B cell (primary cell): ENCODE results near the gene KCNS3. TPM values are rescaled to one million over a fixed set of nuclear protein-coding genes. Genes with fewer than 3 reads are reported as not detected.

Experiments used
- ATAC-seq: fragments of 200-7000 bp; cut with Tn5 transposase; one replicate; pipeline ENCODE4 v1.10.0; 2021; ENCODE audit warnings: low read depth, mild to moderate bottlenecking, moderate number of reproducible peaks, moderate library complexity
- CTCF ChIA-PET: fragments of 350-600 bp; sonication (Branson Sonifier 250); formaldehyde crosslinking; loops from one replicate; lab custom pipeline; 2021; ENCODE audit warnings: antibody characterized with exemption, inconsistent platforms; lab: Charles Lee
- POLR2A ChIA-PET: fragments of 350-600 bp; sonication (Branson Sonifier 250); formaldehyde crosslinking; loops from one replicate; lab custom pipeline; 2021; ENCODE audit warnings: antibody characterized with exemption; lab: Charles Lee
- DNase-seq: peaks from one replicate; pipeline ENCODE4 v3.0.0; 2013
- H2AFZ ChIP-seq: 2 replicates; pipeline ENCODE4 v1.6.1; 2012; ENCODE audit warnings: mild to moderate bottlenecking, low read depth, low read length; ENCODE audit not compliant: insufficient read depth, poor library complexity, severe bottlenecking
- H3K27ac ChIP-seq, 2 donors: 1 replicate in 1 of 2; 2 replicates in 1 of 2; pipeline ENCODE4 v1.5.1; 2012 to 2013; ENCODE audit warnings: low read length in 2 of 2, mild to moderate bottlenecking in 2 of 2, moderate library complexity in 1 of 2
- H3K27me3 ChIP-seq, 4 experiments: fragments of 200-600 bp in 1 of 4; sonication (generic) in 1 of 4; replicated peaks in 1 of 4; 1 replicate in 2 of 4; 2 replicates in 2 of 4; pipeline versions ENCODE4 v1.6.1 to v1.7.0; 2013 to 2016; ENCODE audit warnings: low read length in 3 of 4, mild to moderate bottlenecking in 2 of 4, mixed read lengths in 1 of 4, moderate library complexity in 1 of 4; ENCODE audit not compliant: insufficient read depth in 4 of 4, control insufficient read depth in 3 of 4; ENCODE audit errors: control extremely low read depth in 1 of 4
- H3K36me3 ChIP-seq, 2 experiments: replicated peaks in 1 of 2; 1 replicate in 1 of 2; 2 replicates in 1 of 2; pipeline versions ENCODE4 v1.6.1 to v1.7.1; 2013; ENCODE audit warnings: low read length in 1 of 2; ENCODE audit not compliant: insufficient read depth in 2 of 2, control insufficient read depth in 1 of 2; ENCODE audit errors: control extremely low read depth in 1 of 2, extremely low read depth in 1 of 2
- H3K4me1 ChIP-seq, 2 donors: fragments of 200-600 bp in 1 of 2; sonication (generic) in 1 of 2; 1 replicate in 1 of 2; 2 replicates in 1 of 2; pipeline versions ENCODE4 v1.5.1 to v1.6.1; 2013 to 2017; ENCODE audit warnings: low read length in 2 of 2; ENCODE audit not compliant: control insufficient read depth in 2 of 2, insufficient read depth in 2 of 2
- H3K4me2 ChIP-seq: replicated peaks from 2 replicates; pipeline ENCODE3; 2012; ENCODE audit warnings: mild to moderate bottlenecking, low read depth, low read length; ENCODE audit not compliant: poor library complexity, severe bottlenecking
- H3K4me3 ChIP-seq, 5 experiments: fragments of 200-600 bp in 1 of 5; sonication (generic) in 1 of 5; 1 replicate in 3 of 5; 2 replicates in 2 of 5; pipeline versions ENCODE4 v1.5.1 to v1.7.0; 2011 to 2016; ENCODE audit warnings: low read length in 4 of 5, mild to moderate bottlenecking in 4 of 5, low read depth in 2 of 5, control low read depth in 1 of 5, moderate library complexity in 1 of 5; ENCODE audit not compliant: insufficient read depth in 1 of 5; ENCODE audit errors: control extremely low read depth in 1 of 5, extremely low read depth in 1 of 5
- H3K79me2 ChIP-seq: fragments of 200-600 bp; sonication (generic); one replicate; pipeline ENCODE4 v1.6.0; 2016; ENCODE audit warnings: low read length; ENCODE audit not compliant: control insufficient read depth, insufficient read depth
- H3K9ac ChIP-seq: fragments of 200-600 bp; sonication (generic); 2 replicates; pipeline ENCODE4 v1.6.1; 2017; ENCODE audit warnings: mild to moderate bottlenecking, low read length, moderate library complexity
- H3K9me3 ChIP-seq, 3 donors: one replicate each; pipeline versions ENCODE4 v1.6.1 to v1.7.1; 2013; ENCODE audit warnings: low read length in 2 of 3; ENCODE audit not compliant: control insufficient read depth in 2 of 3, insufficient read depth in 1 of 3; ENCODE audit errors: control extremely low read depth in 1 of 3
- H4K20me1 ChIP-seq: 2 replicates; pipeline ENCODE4 v1.6.0; 2012; ENCODE audit warnings: mild to moderate bottlenecking, low read length; ENCODE audit not compliant: insufficient read depth, control insufficient read depth, poor library complexity, severe bottlenecking
- H3K27ac Mint-ChIP-seq: one replicate; pipeline ENCODE4 v1.8.0; 2021; ENCODE audit warnings: mixed read lengths
- H3K27me3 Mint-ChIP-seq: one replicate; pipeline ENCODE4 v1.8.0; 2021; ENCODE audit warnings: mixed read lengths
- H3K4me1 Mint-ChIP-seq: one replicate; pipeline ENCODE4 v1.8.0; 2021; ENCODE audit warnings: mixed read lengths
- H3K4me3 Mint-ChIP-seq: one replicate; pipeline ENCODE4 v1.8.0; 2021; ENCODE audit warnings: mixed read lengths
- H3K9me3 Mint-ChIP-seq: one replicate; pipeline ENCODE4 v1.8.0; 2022; ENCODE audit warnings: mixed read lengths; ENCODE audit not compliant: insufficient read depth
- CTCF ChIP-seq: fragments of 200-600 bp; IDR thresholded peaks from one replicate; pipeline ENCODE4 v1.8.0; 2022; ENCODE audit warnings: antibody characterized with exemption, mild to moderate bottlenecking
- EZH2 ChIP-seq: IDR thresholded peaks from 2 replicates; pipeline ENCODE4 v1.6.1; 2012; ENCODE audit warnings: borderline replicate concordance, low read depth, mild to moderate bottlenecking, moderate library complexity, low read length; ENCODE audit not compliant: insufficient read depth, poor library complexity, severe bottlenecking
- WGBS: methylation state at CpG from one replicate; pipeline ENCODE4 v1.1.5; 2013; ENCODE audit warnings: missing lambda C conversion rate; ENCODE audit not compliant: insufficient coverage; 5-methylcytosine and 5-hydroxymethylcytosine counted together
- intact Hi-C: fragments of 100-400 bp; cut with micrococcal nuclease; formaldehyde crosslinking; loops from one replicate; pipeline ENCODE4 v1.10.0; 2022
- polyA plus RNA-seq: library from polyadenylated mRNA; depleted of rRNA; stranded (reverse); fragments of >200 nt; gene quantifications from 2 replicates; pipeline ENCODE4 v1.2.3, GENCODE V29; 2012
- total RNA-seq, 2 donors: library from RNA; stranded (reverse); fragments of 120-200 nt in 1 of 2; gene quantifications; 1 replicate in 1 of 2; 2 replicates in 1 of 2; pipeline versions ENCODE4 v1.2.3 to v1.2.4, GENCODE V29; 2013 to 2022

The KCNS3 gene
- total and polyA plus RNA-seq, 2 donors (not counting 1 experiment from before 2014, with no cell fraction given), result 0.10 to 0.76 TPM

- POLR2A ChIA-PET, result no interaction called here
These were observed 35.0 kb upstream of the KCNS3 start for GRCh38 chr2:17843457-17843856.

GRCh38 chr2:17845806-17846205, 32.7 kb upstream of the KCNS3 start:
- POLR2A ChIA-PET, result no interaction called here
- H3K27me3 ChIP-seq, result no peaks in the 10 kb centered on the region

More at GRCh38 chr2:17843457-17843856, 35.0 kb upstream of the KCNS3 start:
- H3K4me1 ChIP-seq, result no peaks in the 10 kb centered on the region
- TF ChIP-seq CTCF (no peak), EZH2 (no peak)
- no peak overlapping the region for H3K4me2 ChIP-seq
- intact Hi-C loops, result no loop called here
- no peaks in the 10 kb centered on the region for H3K27me3 ChIP-seq
- no peaks in the 10 kb centered on the region for H4K20me1 ChIP-seq
- no peaks in the 10 kb centered on the region for H3K79me2 ChIP-seq
- Mint-ChIP-seq H3K27ac (no peak overlapping the region), H3K9me3 (no peaks in the 10 kb centered on the region), H3K27me3 (no peaks in the 10 kb centered on the region), H3K4me1 (no peaks in the 10 kb centered on the region), H3K4me3 (no peak overlapping the region)
- no peaks in the 10 kb centered on the region for H3K36me3 ChIP-seq
- no peak overlapping the region for H3K27ac ChIP-seq
- H3K9ac ChIP-seq, result no peak overlapping the region
- CTCF ChIA-PET, result interaction anchor here (0.7 to 4.8 kb wide), 4 partner anchors 9 to 189 kb away, joined by 4 to 29 read pairs (median 6); no protein-coding TSS in a partner anchor
- no peak for DNase-seq
- no peaks in the 10 kb centered on the region for H3K9me3 ChIP-seq
- no peak for ATAC-seq
- H3K4me3 ChIP-seq, result no peak overlapping the region
- no peak overlapping the region for H2AFZ ChIP-seq
- 80% methylated on average over 2 of the region's 2 CpGs for WGBS

More at GRCh38 chr2:17845806-17846205, 32.7 kb upstream of the KCNS3 start:
- no peak for DNase-seq
- TF ChIP-seq EZH2 (no peak), CTCF (no peak)
- Mint-ChIP-seq H3K27me3 (no peaks in the 10 kb centered on the region), H3K27ac (no peak overlapping the region), H3K4me3 (no peak overlapping the region), H3K9me3 (no peaks in the 10 kb centered on the region), H3K4me1 (no peaks in the 10 kb centered on the region)
- Histone ChIP-seq H3K9ac (no peak overlapping the region), H3K79me2 (no peaks in the 10 kb centered on the region), H3K36me3 (no peaks in the 10 kb centered on the region), H3K4me2 (no peak overlapping the region), H3K4me3 (no peak overlapping the region), H4K20me1 (no peaks in the 10 kb centered on the region), H3K27ac (no peak overlapping the region), H3K4me1 (no peaks in the 10 kb centered on the region), H2AFZ (no peak overlapping the region), H3K9me3 (no peaks in the 10 kb centered on the region)
- 92% methylated on average over 7 of the region's 7 CpGs for WGBS
- intact Hi-C loops, result no loop called here
- no peak for ATAC-seq
- CTCF ChIA-PET, result interaction anchor here (0.9 to 4.8 kb wide), 6 partner anchors 12 to 332 kb away, joined by 3 to 29 read pairs (median 5); no protein-coding TSS in a partner anchor
